PC-3 (cell line): ENCODE measurements around the gene SH2D3C.

Source experiments
- CTCF ChIP-seq: fragments of 300-600 bp; sonication (generic); conservative IDR thresholded peaks from 2 replicates; pipeline ENCODE4 v1.5.1; 2017; ENCODE audit warnings: antibody characterized with exemption, low read depth, mild to moderate bottlenecking, low read length
- EZH2 ChIP-seq: fragments of 300-600 bp; sonication (generic); IDR thresholded peaks from one replicate; pipeline ENCODE4 v1.6.1; 2017; ENCODE audit warnings: antibody characterized with exemption, mild to moderate bottlenecking, low read length; ENCODE audit not compliant: unreplicated experiment
- EZH2phosphoT487 ChIP-seq: fragments of 300-600 bp; sonication (generic); IDR thresholded peaks from 2 replicates; pipeline ENCODE4 v1.6.1; 2018; ENCODE audit warnings: mild to moderate bottlenecking, antibody characterized with exemption, low read length, borderline replicate concordance

- TF ChIP-seq CTCF (no peak), EZH2phosphoT487 (no peak), EZH2 (no peak)
Observed at GRCh38 chr9:127771570-127772189, 6.8 kb downstream of the SH2D3C start.
